GM21786 (cell line): ENCODE measurements around the gene MXRA7.
"Not testable (repeated sequence)": the region's sequence is repeated elsewhere in the genome, so short reads cannot be mapped to it uniquely, and the experiment has no call there.

ENCODE experiments used
- ATAC-seq: cut with Tn5 transposase; IDR thresholded peaks from one replicate; pipeline ENCODE4 v1.9.1; 2021; ENCODE audit not compliant: unreplicated experiment

The MXRA7 gene

GRCh38 chr17:76645481-76645880 is 65.3 kb downstream of the MXRA7 start:
- no peak for ATAC-seq

- ATAC-seq: no peak
Observed at GRCh38 chr17:76644995-76645394, 65.8 kb downstream of the MXRA7 start.

GRCh38 chr17:76643553-76644148 is 67.1 kb downstream of the MXRA7 start, which contains the start of gene ST6GALNAC1:
ST6GALNAC1 (minus strand) TSS chr17:76643757; CDS start chr17:76643638, 119 bp downstream.
- no peak for ATAC-seq

GRCh38 chr17:76642994-76643393 is 67.8 kb downstream of the MXRA7 start:
- ATAC-seq: no peak

- no peak for ATAC-seq
Observed at GRCh38 chr17:76642032-76642561, 68.7 kb downstream of the MXRA7 start.

GRCh38 chr17:76641501-76641900 is 69.3 kb downstream of the MXRA7 start:
- no peak for ATAC-seq

- no peak for ATAC-seq
Observed at GRCh38 chr17:76640550-76641380, 70.0 kb downstream of the MXRA7 start.

- ATAC-seq: no peak
Observed at GRCh38 chr17:76638263-76638662, 72.5 kb downstream of the MXRA7 start.

- ATAC-seq: not testable (repeated sequence)
Observed at GRCh38 chr17:76636486-76637206, 74.1 kb downstream of the MXRA7 start.

- no peak for ATAC-seq
Observed at GRCh38 chr17:76635659-76636360, 75.0 kb downstream of the MXRA7 start.

- ATAC-seq: no peak
Observed at GRCh38 chr17:76635039-76635438, 75.7 kb downstream of the MXRA7 start.

- ATAC-seq: no peak
Observed at GRCh38 chr17:76633628-76634328, 77.0 kb downstream of the MXRA7 start.

- ATAC-seq: no peak
Observed at GRCh38 chr17:76631821-76632565, 78.8 kb downstream of the MXRA7 start.

GRCh38 chr17:76630151-76630550 is 80.6 kb downstream of the MXRA7 start:
- no peak for ATAC-seq
